T-helper 17 cell (primary cell): ENCODE results near the gene BSG. TPM values are rescaled to one million over a fixed set of nuclear protein-coding genes. Genes with fewer than 3 reads are reported as not detected.
A peak's percentile ranks its signal among the peaks of the same experiment; 100 is the strongest.
"Not testable (repeated sequence)": the region's sequence is repeated elsewhere in the genome, so short reads cannot be mapped to it uniquely, and the experiment has no call there.

Experiments used
- ATAC-seq: fragments of 150-1000 bp; cut with Tn5 transposase; 2 replicates; pipeline ENCODE4 v1.10.0; 2021; ENCODE audit warnings: mild to moderate bottlenecking, moderate library complexity
- DNase-seq, 3 donors: peaks; one replicate each; pipeline versions ENCODE4 v3.0.0 to v3.0.0-alpha.2; 2020 to 2021
- H3K9me3 ChIP-seq: one replicate; pipeline ENCODE4 v1.7.0; 2013; ENCODE audit warnings: low read length, mild to moderate bottlenecking; ENCODE audit not compliant: control insufficient read depth, poor library complexity, severe bottlenecking
- H3K27ac Mint-ChIP-seq: one replicate; pipeline ENCODE4 v1.8.0; 2022; ENCODE audit warnings: mild to moderate bottlenecking, moderate library complexity, mixed read lengths
- H3K27me3 Mint-ChIP-seq: one replicate; pipeline ENCODE4 v1.8.0; 2022; ENCODE audit warnings: mixed read lengths
- H3K36me3 Mint-ChIP-seq: one replicate; pipeline ENCODE4 v1.8.0; 2022; ENCODE audit warnings: low read depth, mixed read lengths
- H3K4me1 Mint-ChIP-seq: one replicate; pipeline ENCODE4 v1.8.0; 2022; ENCODE audit warnings: mild to moderate bottlenecking, mixed read lengths
- H3K4me3 Mint-ChIP-seq: one replicate; pipeline ENCODE4 v1.8.0; 2022; ENCODE audit warnings: mild to moderate bottlenecking, moderate library complexity, mixed read lengths
- total RNA-seq, 4 donors: library from RNA in 2 of 4; stranded (reverse) in 2 of 4; gene quantifications; one replicate each; pipeline ENCODE4 v1.2.3 and lab custom pipeline; 2022 to 2026

BSG gene
- total RNA-seq, 2 donors from 2014 or later, result 152 to 165 TPM

DNA sequence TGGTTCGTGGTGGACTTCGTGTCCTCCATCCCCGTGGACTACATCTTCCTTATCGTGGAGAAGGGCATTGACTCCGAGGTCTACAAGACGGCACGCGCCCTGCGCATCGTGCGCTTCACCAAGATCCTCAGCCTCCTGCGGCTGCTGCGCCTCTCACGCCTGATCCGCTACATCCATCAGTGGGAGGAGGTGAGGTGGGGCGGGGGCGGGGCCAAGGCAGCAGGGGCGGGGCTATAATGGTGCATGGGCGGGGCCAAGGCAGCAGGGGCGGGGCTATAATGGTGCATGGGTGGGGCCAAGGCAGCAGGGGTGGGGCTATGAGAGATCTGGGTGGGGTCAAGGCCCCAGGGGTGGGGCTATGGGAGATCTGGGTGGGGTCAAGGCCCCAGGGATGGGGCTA lies 31.4 kb downstream of the BSG start:
- H3K36me3 Mint-ChIP-seq, DNase-seq, H3K27ac Mint-ChIP-seq, H3K27me3 Mint-ChIP-seq, H3K9me3 ChIP-seq, H3K4me3 Mint-ChIP-seq, H3K4me1 Mint-ChIP-seq: not testable (repeated sequence)
- ATAC-seq, result peak; percentile 73

DNA sequence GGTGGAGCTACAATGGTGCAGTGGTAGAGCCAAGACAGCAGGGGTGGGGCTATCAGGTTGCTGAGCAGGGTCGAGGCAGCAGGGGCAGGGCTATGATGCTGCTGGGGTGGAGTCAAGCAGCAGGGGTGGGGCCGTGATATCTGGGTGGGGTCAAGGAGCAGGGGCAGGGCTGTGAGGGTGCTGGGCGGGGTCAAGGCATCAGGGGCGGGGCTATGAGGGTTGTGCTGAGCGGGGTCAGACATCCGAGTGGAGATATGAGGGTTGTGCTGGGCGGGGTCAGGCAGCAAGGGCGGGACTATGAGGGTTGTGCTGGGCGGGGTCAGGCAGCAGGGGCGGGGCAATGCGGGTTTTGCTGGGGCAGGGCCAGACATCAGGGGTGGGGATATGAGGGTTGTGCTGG lies 32.0 kb downstream of the BSG start:
- Mint-ChIP-seq H3K4me3 (no peak overlapping the region), H3K27ac (no peak overlapping the region), H3K27me3 (no peaks in the 10 kb centered on the region), H3K36me3 (no peaks in the 10 kb centered on the region), H3K4me1 (peaks cover 2% of the 10 kb centered on the region)
- H3K9me3 ChIP-seq, result no peaks in the 10 kb centered on the region
- DNase-seq (peak in 1 of 3 donors; percentile 24), ATAC-seq (peak; percentile 71)

DNA sequence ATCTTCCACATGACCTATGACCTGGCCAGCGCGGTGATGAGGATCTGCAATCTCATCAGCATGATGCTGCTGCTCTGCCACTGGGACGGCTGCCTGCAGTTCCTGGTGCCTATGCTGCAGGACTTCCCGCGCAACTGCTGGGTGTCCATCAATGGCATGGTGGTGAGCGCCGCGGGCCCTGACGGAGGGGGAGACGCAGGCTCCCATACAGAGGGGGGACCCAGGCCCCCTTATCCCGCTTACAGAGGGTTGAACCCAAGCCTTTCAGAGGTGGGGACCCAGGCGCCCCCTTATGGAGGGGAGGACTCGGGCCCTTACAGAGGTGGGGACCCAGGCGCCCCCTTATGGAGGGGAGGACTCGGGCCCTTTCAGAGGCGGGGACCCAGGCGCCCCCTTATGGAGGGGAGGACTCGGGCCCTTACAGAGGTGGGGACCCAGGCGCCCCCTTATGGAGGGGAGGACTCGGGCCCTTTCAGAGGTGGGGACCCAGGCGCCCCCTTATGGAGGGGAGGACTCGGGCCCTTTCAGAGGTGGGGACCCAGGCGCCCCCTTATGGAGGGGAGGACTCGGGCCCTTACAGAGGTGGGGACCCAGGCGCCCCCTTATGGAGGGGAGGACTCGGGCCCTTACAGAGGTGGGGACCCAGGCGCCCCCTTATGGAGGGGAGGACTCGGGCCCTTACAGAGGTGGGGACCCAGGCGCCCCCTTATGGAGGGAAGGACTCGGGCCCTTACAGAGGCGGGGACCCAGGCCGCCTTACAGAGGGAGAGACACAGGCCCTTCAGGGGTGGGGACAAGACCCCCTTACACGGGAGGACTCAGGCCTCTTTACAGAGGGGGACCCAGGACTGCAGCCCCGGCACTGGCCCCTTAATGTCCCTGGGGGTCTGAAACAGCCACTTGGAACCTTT lies 32.9 kb downstream of the BSG start:
- DNase-seq, H3K9me3 ChIP-seq, ATAC-seq, H3K27me3 Mint-ChIP-seq, H3K36me3 Mint-ChIP-seq, H3K4me1 Mint-ChIP-seq, H3K4me3 Mint-ChIP-seq, H3K27ac Mint-ChIP-seq: not testable (repeated sequence)

DNA sequence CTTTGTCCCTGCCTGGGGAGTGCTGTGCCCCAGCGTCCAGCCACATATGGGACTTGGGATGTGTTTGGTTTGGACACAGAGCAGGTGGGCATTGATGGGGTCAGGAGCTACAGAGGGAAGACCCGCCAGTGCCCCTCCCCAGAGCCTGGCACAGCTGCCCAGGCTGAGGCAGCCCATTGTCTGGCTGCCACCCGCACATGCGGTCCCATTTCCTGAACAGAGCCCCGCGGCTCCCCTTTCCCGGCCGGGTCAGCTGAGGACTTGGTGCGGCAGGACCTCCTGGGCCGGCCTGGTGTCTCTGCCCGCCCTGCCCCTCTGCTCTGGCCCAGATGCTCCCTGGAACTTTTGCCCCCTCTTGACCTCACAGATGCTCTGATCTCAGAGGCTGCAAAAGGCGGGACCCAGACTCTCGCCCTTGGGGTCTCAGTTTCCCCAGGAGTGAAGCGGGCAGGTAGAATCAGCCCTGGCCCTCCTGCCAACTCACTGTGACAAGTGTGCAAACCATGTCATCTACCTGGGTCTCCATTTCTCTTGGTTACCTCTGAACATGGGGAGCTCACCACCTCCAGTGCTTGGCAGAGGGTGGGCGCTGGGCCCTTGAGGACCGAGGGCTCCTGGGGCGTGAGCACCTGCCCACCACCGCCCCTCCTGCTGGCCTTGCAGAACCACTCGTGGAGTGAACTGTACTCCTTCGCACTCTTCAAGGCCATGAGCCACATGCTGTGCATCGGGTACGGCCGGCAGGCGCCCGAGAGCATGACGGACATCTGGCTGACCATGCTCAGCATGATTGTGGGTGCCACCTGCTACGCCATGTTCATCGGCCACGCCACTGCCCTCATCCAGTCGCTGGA lies 35.1 kb downstream of the BSG start:
- ATAC-seq, result no peak
- H3K27ac Mint-ChIP-seq, result no peak overlapping the region
- peaks cover 10% of the 10 kb centered on the region for H3K4me1 Mint-ChIP-seq
- no peak for DNase-seq
- H3K9me3 ChIP-seq, result no peaks in the 10 kb centered on the region
- H3K4me3 Mint-ChIP-seq, result no peak overlapping the region
- no peaks in the 10 kb centered on the region for H3K27me3 Mint-ChIP-seq
- H3K36me3 Mint-ChIP-seq, result no peaks in the 10 kb centered on the region

DNA sequence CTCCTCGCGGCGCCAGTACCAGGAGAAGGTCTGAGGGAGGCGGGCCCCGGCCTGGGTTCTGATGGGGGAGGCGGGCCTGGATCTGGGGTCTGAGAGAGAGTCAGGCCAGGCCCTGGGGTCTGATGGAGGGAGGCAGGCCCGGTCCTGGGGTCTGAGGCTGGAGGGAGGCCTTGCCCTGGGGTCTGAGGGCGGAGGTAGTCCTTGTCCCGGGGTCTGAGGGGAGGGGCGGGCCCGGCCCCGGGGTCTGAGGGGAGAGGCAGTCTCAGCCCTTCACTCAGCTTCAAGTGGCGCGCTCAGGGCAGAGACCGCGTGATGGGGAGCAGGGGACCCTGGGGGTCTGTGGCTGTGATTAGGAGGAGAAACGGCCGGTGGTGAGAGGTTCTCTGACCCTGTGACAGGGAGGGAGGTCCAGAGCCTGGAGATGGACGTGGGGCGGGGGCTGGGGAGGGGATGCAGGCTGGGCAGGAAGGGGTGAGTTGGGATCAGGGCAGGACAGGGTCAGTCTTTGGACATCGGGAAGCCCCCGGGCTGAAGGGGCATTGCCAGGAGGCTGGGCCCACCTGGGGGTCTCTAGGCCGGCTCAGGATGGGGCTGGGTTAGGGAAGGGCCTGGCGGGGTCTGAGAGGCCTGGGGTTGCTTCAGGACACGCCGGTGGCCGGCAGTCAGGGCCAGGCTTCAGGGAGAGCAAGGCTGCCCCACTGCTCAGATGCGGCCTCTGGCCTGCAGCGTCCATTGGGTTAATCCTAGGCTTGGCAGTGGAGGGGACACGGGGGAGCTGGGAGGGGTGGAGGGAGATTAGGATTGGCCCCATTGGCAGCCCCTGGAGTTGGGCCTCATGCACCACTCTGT lies 36.0 kb downstream of the BSG start:
- Mint-ChIP-seq H3K27ac (no peak overlapping the region), H3K27me3 (no peaks in the 10 kb centered on the region), H3K4me1 (peaks cover 10% of the 10 kb centered on the region), H3K36me3 (no peaks in the 10 kb centered on the region), H3K4me3 (no peak overlapping the region)
- ATAC-seq, result no peak
- no peaks in the 10 kb centered on the region for H3K9me3 ChIP-seq
- DNase-seq, result no peak

GRCh38 chr19:609004-609346 lies 36.6 kb downstream of the BSG start:
- no peak overlapping the region for H3K27ac Mint-ChIP-seq
- H3K4me1 Mint-ChIP-seq, result peaks cover 10% of the 10 kb centered on the region
- H3K27me3 Mint-ChIP-seq, result no peaks in the 10 kb centered on the region
- no peaks in the 10 kb centered on the region for H3K36me3 Mint-ChIP-seq
- DNase-seq, result no peak
- no peak overlapping the region for H3K4me3 Mint-ChIP-seq
- no peaks in the 10 kb centered on the region for H3K9me3 ChIP-seq
- ATAC-seq, result no peak

DNA sequence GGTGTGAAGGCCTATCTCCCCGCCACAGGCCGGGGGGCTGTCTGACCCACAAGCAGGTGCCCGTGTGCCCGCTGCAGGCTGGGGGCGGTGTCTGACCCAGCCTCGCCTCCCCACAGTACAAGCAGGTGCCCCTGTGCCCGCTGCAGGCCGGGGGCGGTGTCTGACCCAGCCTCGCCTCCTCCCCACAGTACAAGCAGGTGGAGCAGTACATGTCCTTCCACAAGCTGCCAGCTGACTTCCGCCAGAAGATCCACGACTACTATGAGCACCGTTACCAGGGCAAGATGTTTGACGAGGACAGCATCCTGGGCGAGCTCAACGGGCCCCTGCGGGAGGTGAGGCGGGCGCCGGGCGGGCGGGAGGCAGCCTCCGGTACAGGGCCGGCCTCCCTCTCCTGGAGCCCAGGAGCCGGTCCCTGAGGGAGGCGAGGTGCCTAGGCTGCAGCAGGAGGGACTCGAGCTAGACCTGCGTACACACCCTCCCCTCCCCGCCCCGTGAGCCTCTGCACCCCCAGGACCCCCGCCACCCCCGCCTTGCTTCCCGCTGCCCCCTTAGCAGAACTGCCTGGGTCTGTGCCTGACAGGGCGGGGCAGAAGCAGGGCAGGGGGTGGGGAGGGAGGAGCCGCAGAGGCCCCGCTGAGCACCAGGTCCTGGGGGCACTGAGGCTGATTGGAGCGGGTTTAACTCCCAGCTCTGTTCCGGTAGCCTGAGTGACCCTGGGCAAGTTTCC lies 37.8 kb downstream of the BSG start:
- no peak for DNase-seq
- H3K4me3 Mint-ChIP-seq, result peak overlapping the region; percentile 99
- H3K4me1 Mint-ChIP-seq, result peaks cover 10% of the 10 kb centered on the region
- H3K27me3 Mint-ChIP-seq, result no peaks in the 10 kb centered on the region
- H3K9me3 ChIP-seq, result no peaks in the 10 kb centered on the region
- H3K36me3 Mint-ChIP-seq, result no peaks in the 10 kb centered on the region
- peak; percentile 65 for ATAC-seq
- H3K27ac Mint-ChIP-seq, result peak overlapping the region; percentile 93

DNA sequence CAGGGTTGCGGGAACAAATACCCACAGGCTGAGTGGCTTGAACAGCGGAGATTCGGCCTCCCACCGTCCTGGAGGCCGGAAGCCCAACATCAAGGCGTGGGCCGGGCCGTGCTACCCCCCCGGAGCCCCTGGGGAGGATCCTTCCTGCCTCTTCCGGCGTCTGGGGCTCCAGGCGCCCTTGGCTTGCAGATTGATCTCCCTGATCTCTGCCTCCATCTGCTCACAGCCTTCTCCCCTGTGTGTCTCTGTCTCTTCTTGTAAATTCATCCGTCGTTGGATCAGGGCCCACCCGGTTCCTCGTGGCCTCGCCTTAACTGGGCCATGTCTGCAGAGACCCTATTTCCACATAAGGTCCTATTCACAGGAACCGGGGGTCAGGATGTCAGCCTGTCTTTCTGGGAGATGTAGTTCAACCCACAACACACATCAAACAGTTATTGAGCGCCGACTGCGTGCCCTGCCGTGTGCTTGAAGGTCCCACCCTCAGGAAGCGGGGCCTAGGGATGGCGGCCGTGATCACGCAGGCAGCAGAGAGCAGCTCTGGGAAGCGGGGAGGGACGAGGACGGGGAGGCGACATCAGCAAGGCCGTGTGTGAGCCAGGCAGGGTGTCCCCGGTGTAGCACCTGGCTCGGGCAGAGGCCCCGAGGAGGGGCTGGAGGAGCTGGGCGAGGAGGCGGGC lies 38.5 kb downstream of the BSG start:
- Mint-ChIP-seq H3K27ac (peak overlapping the region; percentile 93), H3K27me3 (no peaks in the 10 kb centered on the region), H3K4me3 (peak overlapping the region; percentile 99), H3K36me3 (no peaks in the 10 kb centered on the region), H3K4me1 (peaks cover 10% of the 10 kb centered on the region)
- ATAC-seq, result peak; percentile 70
- DNase-seq, result peak in 2 of 3 donors; percentile 47 to 51
- H3K9me3 ChIP-seq, result no peaks in the 10 kb centered on the region

DNA sequence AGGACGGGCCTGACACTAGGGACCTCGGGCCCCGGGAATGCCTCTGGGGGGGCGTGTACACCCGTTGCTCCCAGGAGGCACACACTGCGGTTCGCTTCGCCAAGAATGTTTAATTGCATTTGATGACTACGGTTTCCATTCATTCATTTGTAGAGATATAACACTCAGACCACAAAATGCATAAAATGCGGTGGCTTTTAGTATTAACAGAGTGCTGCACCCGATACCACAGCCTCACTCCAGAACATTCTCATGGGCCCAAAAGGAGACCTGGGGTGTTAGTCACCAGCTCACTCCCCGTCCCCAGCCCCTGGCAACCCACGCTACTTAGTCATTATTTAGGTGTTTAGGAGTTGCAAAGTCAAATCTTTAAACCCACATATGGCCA lies 39.1 kb downstream of the BSG start:
- DNase-seq (no peak), ATAC-seq (peak; percentile 43)
- peak overlapping the region; percentile 93 for H3K27ac Mint-ChIP-seq
- peaks cover 10% of the 10 kb centered on the region for H3K4me1 Mint-ChIP-seq
- H3K27me3 Mint-ChIP-seq, result no peaks in the 10 kb centered on the region
- no peaks in the 10 kb centered on the region for H3K9me3 ChIP-seq
- peak overlapping the region; percentile 99 for H3K4me3 Mint-ChIP-seq
- no peaks in the 10 kb centered on the region for H3K36me3 Mint-ChIP-seq

DNA sequence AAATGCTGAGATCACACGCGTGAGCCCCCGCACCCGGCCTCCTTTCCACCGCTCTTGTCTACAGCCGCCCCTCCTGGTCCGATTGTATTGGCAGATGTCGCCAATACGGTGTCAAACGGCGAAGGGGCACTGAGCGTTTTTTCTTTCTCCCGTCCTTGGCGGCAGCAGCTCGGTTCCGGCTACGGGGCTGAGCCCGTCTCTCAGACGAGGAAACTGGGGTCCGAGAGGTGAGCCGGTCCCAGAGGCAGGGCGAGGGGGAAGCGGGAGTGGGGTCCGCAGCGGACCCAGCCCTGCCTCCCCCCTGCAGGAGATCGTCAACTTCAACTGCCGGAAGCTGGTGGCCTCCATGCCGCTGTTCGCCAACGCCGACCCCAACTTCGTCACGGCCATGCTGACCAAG lies 40.5 kb downstream of the BSG start:
- Mint-ChIP-seq H3K27me3 (no peaks in the 10 kb centered on the region), H3K4me3 (no peak overlapping the region), H3K4me1 (peaks cover 10% of the 10 kb centered on the region), H3K36me3 (no peaks in the 10 kb centered on the region), H3K27ac (no peak overlapping the region)
- DNase-seq (no peak), ATAC-seq (no peak)
- H3K9me3 ChIP-seq, result no peaks in the 10 kb centered on the region

GRCh38 chr19:613732-614567 lies 41.6 kb downstream of the BSG start:
- Mint-ChIP-seq H3K36me3 (no peaks in the 10 kb centered on the region), H3K4me1 (peaks cover 10% of the 10 kb centered on the region), H3K4me3 (peak overlapping the region; percentile 71), H3K27me3 (no peaks in the 10 kb centered on the region), H3K27ac (no peak overlapping the region)
- no peaks in the 10 kb centered on the region for H3K9me3 ChIP-seq
- no peak for DNase-seq
- ATAC-seq, result no peak
